ENCODE measurements around the gene VSIG10.

VSIG10 gene

GRCh38 chr12:118109088-118109487, 5.3 kb upstream of the VSIG10 start:
- Histone ChIP-seq H3K4me3 (ENCODE audit: low read depth, low read length) (no peak overlapping the region), H3K4me1 (ENCODE audit: control insufficient read depth, insufficient read depth, low read length) (no peaks in the 10 kb centered on the region), H3K36me3 (ENCODE audit: control insufficient read depth in 2 of 2, insufficient read depth in 1 of 2, low read length in 2 of 2) (no peaks in the 10 kb centered on the region), H3K27ac (ENCODE audit: extremely low read depth, low read depth, low read length) (no peak overlapping the region), H3K9me3 (ENCODE audit: control insufficient read depth, insufficient read depth, low read depth, low read length) (no peaks in the 10 kb centered on the region)
- POLR2A ChIA-PET: no interaction called here
- CTCF ChIA-PET: interaction anchor here (1.1 to 1.2 kb wide), 2 partner anchors 12 to 269 kb away, joined by 3 to 4 read pairs; no protein-coding TSS in a partner anchor
- TF ChIP-seq, protein P1, sequence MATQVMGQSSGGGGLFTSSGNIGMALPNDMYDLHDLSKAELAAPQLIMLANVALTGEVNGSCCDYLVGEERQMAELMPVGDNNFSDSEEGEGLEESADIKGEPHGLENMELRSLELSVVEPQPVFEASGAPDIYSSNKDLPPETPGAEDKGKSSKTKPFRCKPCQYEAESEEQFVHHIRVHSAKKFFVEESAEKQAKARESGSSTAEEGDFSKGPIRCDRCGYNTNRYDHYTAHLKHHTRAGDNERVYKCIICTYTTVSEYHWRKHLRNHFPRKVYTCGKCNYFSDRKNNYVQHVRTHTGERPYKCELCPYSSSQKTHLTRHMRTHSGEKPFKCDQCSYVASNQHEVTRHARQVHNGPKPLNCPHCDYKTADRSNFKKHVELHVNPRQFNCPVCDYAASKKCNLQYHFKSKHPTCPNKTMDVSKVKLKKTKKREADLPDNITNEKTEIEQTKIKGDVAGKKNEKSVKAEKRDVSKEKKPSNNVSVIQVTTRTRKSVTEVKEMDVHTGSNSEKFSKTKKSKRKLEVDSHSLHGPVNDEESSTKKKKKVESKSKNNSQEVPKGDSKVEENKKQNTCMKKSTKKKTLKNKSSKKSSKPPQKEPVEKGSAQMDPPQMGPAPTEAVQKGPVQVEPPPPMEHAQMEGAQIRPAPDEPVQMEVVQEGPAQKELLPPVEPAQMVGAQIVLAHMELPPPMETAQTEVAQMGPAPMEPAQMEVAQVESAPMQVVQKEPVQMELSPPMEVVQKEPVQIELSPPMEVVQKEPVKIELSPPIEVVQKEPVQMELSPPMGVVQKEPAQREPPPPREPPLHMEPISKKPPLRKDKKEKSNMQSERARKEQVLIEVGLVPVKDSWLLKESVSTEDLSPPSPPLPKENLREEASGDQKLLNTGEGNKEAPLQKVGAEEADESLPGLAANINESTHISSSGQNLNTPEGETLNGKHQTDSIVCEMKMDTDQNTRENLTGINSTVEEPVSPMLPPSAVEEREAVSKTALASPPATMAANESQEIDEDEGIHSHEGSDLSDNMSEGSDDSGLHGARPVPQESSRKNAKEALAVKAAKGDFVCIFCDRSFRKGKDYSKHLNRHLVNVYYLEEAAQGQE (tag by site-specific recombination; IDR thresholded peaks at IDR 0.05): peak; percentile 91
- no peak for TF ChIP-seq ZNF501 (tag by site-specific recombination; IDR thresholded peaks at IDR 0.05)

DNA sequence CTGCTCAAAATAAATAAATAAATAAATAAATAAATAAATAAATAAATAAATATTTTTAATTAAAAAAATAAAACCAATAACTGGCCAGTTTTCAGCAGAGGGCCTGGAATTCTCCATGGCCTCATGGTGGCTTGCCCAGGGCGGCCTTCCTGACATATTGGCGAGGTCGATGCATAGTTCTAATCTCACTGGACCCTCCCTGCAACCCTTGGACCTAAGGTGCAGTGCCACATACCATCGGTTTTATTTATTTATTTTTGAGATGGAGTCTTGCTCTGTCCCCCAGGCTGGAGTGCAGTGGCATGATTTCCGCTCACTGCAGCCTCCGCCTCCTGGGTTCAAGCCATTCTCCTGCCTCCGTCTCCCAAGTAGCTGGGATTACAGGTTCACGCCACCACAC, 3.9 kb upstream of the VSIG10 start:
- H3K27ac ChIP-seq (ENCODE audit: extremely low read depth, low read depth, low read length): no peak overlapping the region
- ChIA-PET CTCF (interaction anchor here (0.7 kb wide), 1 partner anchor 279 kb away, joined by 4 read pairs; no protein-coding TSS in a partner anchor), POLR2A (no interaction called here)

More for the DNA sequence above, 3.9 kb upstream of the VSIG10 start:
- no peaks in the 10 kb centered on the region; the same call in 1 of the 2 replicates for H3K4me1 ChIP-seq (ENCODE audit: control insufficient read depth, insufficient read depth, low read length)
- no peaks in the 10 kb centered on the region for H3K36me3 ChIP-seq (ENCODE audit: control insufficient read depth in 2 of 2, insufficient read depth in 1 of 2, low read length in 2 of 2)
- no peak overlapping the region for H3K4me3 ChIP-seq (ENCODE audit: low read depth, low read length)
- TF ChIP-seq ZNF426 (tag by site-specific recombination; IDR thresholded peaks at IDR 0.05) (peak; percentile 21), ZNF658 (tag by site-specific recombination; IDR thresholded peaks at IDR 0.05) (no peak), ZNF174 (tag by site-specific recombination; IDR thresholded peaks at IDR 0.05) (no peak), ZNF585B (tag by site-specific recombination; IDR thresholded peaks at IDR 0.05) (no peak), ZBTB11 (tag by site-specific recombination; conservative IDR thresholded peaks at IDR 0.05; ENCODE audit: low read depth) (0 out of 2 replicates have a peak, but pooled peaks have one; percentile 24), ZNF830 (tag by site-specific recombination; IDR thresholded peaks at IDR 0.05; ENCODE audit: low read depth) (no peak), PBX3 (CRISPR knock-in tag; IDR thresholded peaks at IDR 0.05) (no peak), ZNF394 (tag by site-specific recombination; IDR thresholded peaks at IDR 0.05; ENCODE audit: borderline replicate concordance) (peak; percentile 27; the same call in 1 of the 2 replicates), ZNF660 (tag by site-specific recombination; IDR thresholded peaks at IDR 0.05) (no peak), ZNF654 (tag by site-specific recombination; IDR thresholded peaks at IDR 0.05; ENCODE audit: low read depth) (no peak), ZNF513 (tag by site-specific recombination; IDR thresholded peaks at IDR 0.05) (no peak), SALL2 (tag by site-specific recombination; IDR thresholded peaks at IDR 0.05; ENCODE audit: borderline replicate concordance) (no peak), ZNF24 (tag by site-specific recombination; IDR thresholded peaks at IDR 0.05) (no peak)
- TF ChIP-seq, protein P2, sequence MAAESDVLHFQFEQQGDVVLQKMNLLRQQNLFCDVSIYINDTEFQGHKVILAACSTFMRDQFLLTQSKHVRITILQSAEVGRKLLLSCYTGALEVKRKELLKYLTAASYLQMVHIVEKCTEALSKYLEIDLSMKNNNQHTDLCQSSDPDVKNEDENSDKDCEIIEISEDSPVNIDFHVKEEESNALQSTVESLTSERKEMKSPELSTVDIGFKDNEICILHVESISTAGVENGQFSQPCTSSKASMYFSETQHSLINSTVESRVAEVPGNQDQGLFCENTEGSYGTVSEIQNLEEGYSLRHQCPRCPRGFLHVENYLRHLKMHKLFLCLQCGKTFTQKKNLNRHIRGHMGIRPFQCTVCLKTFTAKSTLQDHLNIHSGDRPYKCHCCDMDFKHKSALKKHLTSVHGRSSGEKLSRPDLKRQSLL (tag by site-specific recombination; IDR thresholded peaks at IDR 0.05): no peak
- H3K9me3 ChIP-seq (ENCODE audit: control insufficient read depth, insufficient read depth, low read depth, low read length): no peaks in the 10 kb centered on the region
